Right lung (tissue), 5 donors: Measurements from ENCODE around the gene ELOVL2. TPM values are rescaled to one million over a fixed set of nuclear protein-coding genes. Genes with fewer than 3 reads are reported as not detected.

Source experiments
- DNase-seq, 2 donors: peaks; one replicate each; pipeline ENCODE4 v3.0.0-alpha.2; 2013
- polyA plus RNA-seq, 5 donors: library from polyadenylated mRNA; unstranded; fragments of 120-200 nt; gene quantifications; one replicate each; pipeline versions ENCODE4 v1.2.1 to v1.2.3, GENCODE V29; 2013; ENCODE audit warnings: inconsistent platforms in 1 of 5, low replicate concordance in 1 of 5; ENCODE audit not compliant: insufficient read length in 5 of 5, insufficient read depth in 1 of 5

ELOVL2 gene
- polyA plus RNA-seq, 5 donors = 3.4 to 6.9 (median 5.4) TPM

- no peak for DNase-seq
Measured at GRCh38 chr6:11058406-11058805, 14.3 kb upstream of the ELOVL2 start.

GRCh38 chr6:11056871-11057270, 12.8 kb upstream of the ELOVL2 start:
- DNase-seq = no peak

GRCh38 chr6:11055127-11055627, 11.1 kb upstream of the ELOVL2 start:
- no peak for DNase-seq

- no peak for DNase-seq
Measured at GRCh38 chr6:11054722-11055121, 10.6 kb upstream of the ELOVL2 start.

- DNase-seq = no peak
Measured at GRCh38 chr6:11053307-11053706, 9.2 kb upstream of the ELOVL2 start.

- no peak for DNase-seq
Measured at GRCh38 chr6:11050731-11051130, 6.6 kb upstream of the ELOVL2 start.

GRCh38 chr6:11044712-11045167, 635 bp upstream of the ELOVL2 start:
- no peak for DNase-seq

GRCh38 chr6:11043378-11043960, 636 bp downstream of the ELOVL2 start:
- DNase-seq = no peak

GRCh38 chr6:11042750-11043377, 1.2 kb downstream of the ELOVL2 start:
- peak in 1 of 2 donors; percentile 11 for DNase-seq

- DNase-seq = no peak
Measured at GRCh38 chr6:11042025-11042749, 1.9 kb downstream of the ELOVL2 start.

- DNase-seq = no peak
Measured at GRCh38 chr6:11040134-11040533, 4.0 kb downstream of the ELOVL2 start.

- no peak for DNase-seq
Measured at GRCh38 chr6:11039040-11039439, 5.1 kb downstream of the ELOVL2 start.

- no peak for DNase-seq
Measured at GRCh38 chr6:11036977-11037430, 7.1 kb downstream of the ELOVL2 start.

GRCh38 chr6:11036351-11036740, 7.8 kb downstream of the ELOVL2 start:
- no peak for DNase-seq

GRCh38 chr6:11035616-11036350, 8.3 kb downstream of the ELOVL2 start:
- DNase-seq = no peak

- no peak for DNase-seq
Measured at GRCh38 chr6:11033825-11034224, 10.3 kb downstream of the ELOVL2 start.

- DNase-seq = no peak
Measured at GRCh38 chr6:11030904-11031303, 13.2 kb downstream of the ELOVL2 start.

GRCh38 chr6:11028959-11029358, 15.1 kb downstream of the ELOVL2 start:
- DNase-seq = no peak

GRCh38 chr6:11027565-11028110, 16.5 kb downstream of the ELOVL2 start:
- no peak for DNase-seq

- DNase-seq = no peak
Measured at GRCh38 chr6:11025921-11026635, 18.0 kb downstream of the ELOVL2 start.

GRCh38 chr6:11025130-11025529, 19.0 kb downstream of the ELOVL2 start:
- no peak for DNase-seq
